B cell (primary cell): ENCODE measurements around the gene TMEM81. TPM values are rescaled to one million over a fixed set of nuclear protein-coding genes. Genes with fewer than 3 reads are reported as not detected.

Experiments
- ATAC-seq: fragments of 200-7000 bp; cut with Tn5 transposase; one replicate; pipeline ENCODE4 v1.10.0; 2021; ENCODE audit warnings: low read depth, mild to moderate bottlenecking, moderate number of reproducible peaks, moderate library complexity
- CTCF ChIA-PET: fragments of 350-600 bp; sonication (Branson Sonifier 250); formaldehyde crosslinking; loops from one replicate; lab custom pipeline; 2021; ENCODE audit warnings: antibody characterized with exemption, inconsistent platforms; lab: Charles Lee
- POLR2A ChIA-PET: fragments of 350-600 bp; sonication (Branson Sonifier 250); formaldehyde crosslinking; loops from one replicate; lab custom pipeline; 2021; ENCODE audit warnings: antibody characterized with exemption; lab: Charles Lee
- DNase-seq: peaks from one replicate; pipeline ENCODE4 v3.0.0; 2013
- H2AFZ ChIP-seq: 2 replicates; pipeline ENCODE4 v1.6.1; 2012; ENCODE audit warnings: mild to moderate bottlenecking, low read depth, low read length; ENCODE audit not compliant: insufficient read depth, poor library complexity, severe bottlenecking
- H3K27ac ChIP-seq, 2 donors: 1 replicate in 1 of 2; 2 replicates in 1 of 2; pipeline ENCODE4 v1.5.1; 2012 to 2013; ENCODE audit warnings: low read length in 2 of 2, mild to moderate bottlenecking in 2 of 2, moderate library complexity in 1 of 2
- H3K27me3 ChIP-seq, 4 experiments: fragments of 200-600 bp in 1 of 4; sonication (generic) in 1 of 4; replicated peaks in 1 of 4; 1 replicate in 2 of 4; 2 replicates in 2 of 4; pipeline versions ENCODE4 v1.6.1 to v1.7.0; 2013 to 2016; ENCODE audit warnings: low read length in 3 of 4, mild to moderate bottlenecking in 2 of 4, mixed read lengths in 1 of 4, moderate library complexity in 1 of 4; ENCODE audit not compliant: insufficient read depth in 4 of 4, control insufficient read depth in 3 of 4; ENCODE audit errors: control extremely low read depth in 1 of 4
- H3K36me3 ChIP-seq, 2 experiments: replicated peaks in 1 of 2; 1 replicate in 1 of 2; 2 replicates in 1 of 2; pipeline versions ENCODE4 v1.6.1 to v1.7.1; 2013; ENCODE audit warnings: low read length in 1 of 2; ENCODE audit not compliant: insufficient read depth in 2 of 2, control insufficient read depth in 1 of 2; ENCODE audit errors: control extremely low read depth in 1 of 2, extremely low read depth in 1 of 2
- H3K4me1 ChIP-seq, 2 donors: fragments of 200-600 bp in 1 of 2; sonication (generic) in 1 of 2; 1 replicate in 1 of 2; 2 replicates in 1 of 2; pipeline versions ENCODE4 v1.5.1 to v1.6.1; 2013 to 2017; ENCODE audit warnings: low read length in 2 of 2; ENCODE audit not compliant: control insufficient read depth in 2 of 2, insufficient read depth in 2 of 2
- H3K4me2 ChIP-seq: replicated peaks from 2 replicates; pipeline ENCODE3; 2012; ENCODE audit warnings: mild to moderate bottlenecking, low read depth, low read length; ENCODE audit not compliant: poor library complexity, severe bottlenecking
- H3K4me3 ChIP-seq, 5 experiments: fragments of 200-600 bp in 1 of 5; sonication (generic) in 1 of 5; 1 replicate in 3 of 5; 2 replicates in 2 of 5; pipeline versions ENCODE4 v1.5.1 to v1.7.0; 2011 to 2016; ENCODE audit warnings: low read length in 4 of 5, mild to moderate bottlenecking in 4 of 5, low read depth in 2 of 5, control low read depth in 1 of 5, moderate library complexity in 1 of 5; ENCODE audit not compliant: insufficient read depth in 1 of 5; ENCODE audit errors: control extremely low read depth in 1 of 5, extremely low read depth in 1 of 5
- H3K79me2 ChIP-seq: fragments of 200-600 bp; sonication (generic); one replicate; pipeline ENCODE4 v1.6.0; 2016; ENCODE audit warnings: low read length; ENCODE audit not compliant: control insufficient read depth, insufficient read depth
- H3K9ac ChIP-seq: fragments of 200-600 bp; sonication (generic); 2 replicates; pipeline ENCODE4 v1.6.1; 2017; ENCODE audit warnings: mild to moderate bottlenecking, low read length, moderate library complexity
- H3K9me3 ChIP-seq, 3 donors: one replicate each; pipeline versions ENCODE4 v1.6.1 to v1.7.1; 2013; ENCODE audit warnings: low read length in 2 of 3; ENCODE audit not compliant: control insufficient read depth in 2 of 3, insufficient read depth in 1 of 3; ENCODE audit errors: control extremely low read depth in 1 of 3
- H4K20me1 ChIP-seq: 2 replicates; pipeline ENCODE4 v1.6.0; 2012; ENCODE audit warnings: mild to moderate bottlenecking, low read length; ENCODE audit not compliant: insufficient read depth, control insufficient read depth, poor library complexity, severe bottlenecking
- H3K27ac Mint-ChIP-seq: one replicate; pipeline ENCODE4 v1.8.0; 2021; ENCODE audit warnings: mixed read lengths
- H3K27me3 Mint-ChIP-seq: one replicate; pipeline ENCODE4 v1.8.0; 2021; ENCODE audit warnings: mixed read lengths
- H3K4me1 Mint-ChIP-seq: one replicate; pipeline ENCODE4 v1.8.0; 2021; ENCODE audit warnings: mixed read lengths
- H3K4me3 Mint-ChIP-seq: one replicate; pipeline ENCODE4 v1.8.0; 2021; ENCODE audit warnings: mixed read lengths
- H3K9me3 Mint-ChIP-seq: one replicate; pipeline ENCODE4 v1.8.0; 2022; ENCODE audit warnings: mixed read lengths; ENCODE audit not compliant: insufficient read depth
- EZH2 ChIP-seq: IDR thresholded peaks from 2 replicates; pipeline ENCODE4 v1.6.1; 2012; ENCODE audit warnings: borderline replicate concordance, low read depth, mild to moderate bottlenecking, moderate library complexity, low read length; ENCODE audit not compliant: insufficient read depth, poor library complexity, severe bottlenecking
- WGBS: methylation state at CpG from one replicate; pipeline ENCODE4 v1.1.5; 2013; ENCODE audit warnings: missing lambda C conversion rate; ENCODE audit not compliant: insufficient coverage; 5-methylcytosine and 5-hydroxymethylcytosine counted together
- intact Hi-C: fragments of 100-400 bp; cut with micrococcal nuclease; formaldehyde crosslinking; loops from one replicate; pipeline ENCODE4 v1.10.0; 2022
- polyA plus RNA-seq: library from polyadenylated mRNA; depleted of rRNA; stranded (reverse); fragments of >200 nt; gene quantifications from 2 replicates; pipeline ENCODE4 v1.2.3, GENCODE V29; 2012
- total RNA-seq, 2 donors: library from RNA; stranded (reverse); fragments of 120-200 nt in 1 of 2; gene quantifications; 1 replicate in 1 of 2; 2 replicates in 1 of 2; pipeline versions ENCODE4 v1.2.3 to v1.2.4, GENCODE V29; 2013 to 2022
- TF ChIP-seq, protein P1 (sequence below): fragments of 200-600 bp; IDR thresholded peaks from one replicate; pipeline ENCODE4 v1.8.0; 2022; ENCODE audit warnings: antibody characterized with exemption, mild to moderate bottlenecking

Gene TMEM81
- total and polyA plus RNA-seq, 2 donors (not counting 1 experiment from before 2014, with no cell fraction given), result 3.0 to 6.2 TPM

GRCh38 chr1:205108464-205108863, 24.2 kb upstream of the TMEM81 start:
- H3K4me3 Mint-ChIP-seq, result no peak overlapping the region
- H3K27me3 ChIP-seq, result no peaks in the 10 kb centered on the region
- H3K9me3 ChIP-seq, result no peaks in the 10 kb centered on the region
- H3K27ac ChIP-seq, result no peak overlapping the region
- TF ChIP-seq EZH2, result no peak
- TF ChIP-seq, protein P1, sequence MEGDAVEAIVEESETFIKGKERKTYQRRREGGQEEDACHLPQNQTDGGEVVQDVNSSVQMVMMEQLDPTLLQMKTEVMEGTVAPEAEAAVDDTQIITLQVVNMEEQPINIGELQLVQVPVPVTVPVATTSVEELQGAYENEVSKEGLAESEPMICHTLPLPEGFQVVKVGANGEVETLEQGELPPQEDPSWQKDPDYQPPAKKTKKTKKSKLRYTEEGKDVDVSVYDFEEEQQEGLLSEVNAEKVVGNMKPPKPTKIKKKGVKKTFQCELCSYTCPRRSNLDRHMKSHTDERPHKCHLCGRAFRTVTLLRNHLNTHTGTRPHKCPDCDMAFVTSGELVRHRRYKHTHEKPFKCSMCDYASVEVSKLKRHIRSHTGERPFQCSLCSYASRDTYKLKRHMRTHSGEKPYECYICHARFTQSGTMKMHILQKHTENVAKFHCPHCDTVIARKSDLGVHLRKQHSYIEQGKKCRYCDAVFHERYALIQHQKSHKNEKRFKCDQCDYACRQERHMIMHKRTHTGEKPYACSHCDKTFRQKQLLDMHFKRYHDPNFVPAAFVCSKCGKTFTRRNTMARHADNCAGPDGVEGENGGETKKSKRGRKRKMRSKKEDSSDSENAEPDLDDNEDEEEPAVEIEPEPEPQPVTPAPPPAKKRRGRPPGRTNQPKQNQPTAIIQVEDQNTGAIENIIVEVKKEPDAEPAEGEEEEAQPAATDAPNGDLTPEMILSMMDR, result no peak
- DNase-seq (no peak), ATAC-seq (no peak)
- peaks cover 18 to 45% of the 10 kb centered on the region in 2 experiments for H3K36me3 ChIP-seq
- no peaks in the 10 kb centered on the region for H3K27me3 Mint-ChIP-seq
- H3K4me2 ChIP-seq, result no peak overlapping the region
- peaks cover 7% of the 10 kb centered on the region for H4K20me1 ChIP-seq
- intact Hi-C loops, result no loop called here
- WGBS, result no CpG with 5 or more reads among the region's 4 CpGs
- H2AFZ ChIP-seq, result no peak overlapping the region
- peaks cover 10% of the 10 kb centered on the region for H3K79me2 ChIP-seq
- no peak overlapping the region for H3K9ac ChIP-seq
- ChIA-PET POLR2A (interaction anchor here (0.7 kb wide), 1 partner anchor 741 kb away, joined by 3 read pairs; no protein-coding TSS in a partner anchor), CTCF (interaction anchor here (1.0 to 4.3 kb wide), 3 partner anchors 17 to 148 kb away, joined by 3 to 23 read pairs (median 4); no protein-coding TSS in a partner anchor)
- H3K9me3 Mint-ChIP-seq, result no peaks in the 10 kb centered on the region
- no peak overlapping the region for H3K4me3 ChIP-seq
- peaks cover 18% of the 10 kb centered on the region for H3K4me1 Mint-ChIP-seq
- H3K27ac Mint-ChIP-seq, result no peak overlapping the region
- H3K4me1 ChIP-seq, result peaks cover 6 to 20% of the 10 kb centered on the region in 2 donors

- no peak overlapping the region for H2AFZ ChIP-seq
- H3K4me1 ChIP-seq, result peaks cover 6 to 20% of the 10 kb centered on the region in 2 donors
- ChIA-PET CTCF (no interaction called here), POLR2A (interaction anchor here (0.7 kb wide), 2 partner anchors 406 to 524 kb away, joined by 3 to 6 read pairs; no protein-coding TSS in a partner anchor)
- Mint-ChIP-seq H3K4me3 (no peak overlapping the region), H3K27ac (no peak overlapping the region), H3K4me1 (peaks cover 18% of the 10 kb centered on the region), H3K27me3 (no peaks in the 10 kb centered on the region), H3K9me3 (no peaks in the 10 kb centered on the region)
- TF ChIP-seq, protein P1, result no peak
- TF ChIP-seq EZH2, result no peak
- no peak overlapping the region for H3K4me3 ChIP-seq
- no peak overlapping the region for H3K27ac ChIP-seq
- H3K36me3 ChIP-seq, result peaks cover 14 to 51% of the 10 kb centered on the region in 2 experiments
- ATAC-seq (no peak), DNase-seq (no peak)
- WGBS, result 100% methylated on average over 1 of the region's 4 CpGs
- H3K27me3 ChIP-seq, result no peaks in the 10 kb centered on the region
- peaks cover 10% of the 10 kb centered on the region for H3K79me2 ChIP-seq
- intact Hi-C loops, result no loop called here
- H3K9ac ChIP-seq, result no peak overlapping the region
- H3K9me3 ChIP-seq, result no peaks in the 10 kb centered on the region
- H3K4me2 ChIP-seq, result no peak overlapping the region
- peaks cover 7% of the 10 kb centered on the region for H4K20me1 ChIP-seq
Observed at GRCh38 chr1:205107327-205107726, 23.1 kb upstream of the TMEM81 start.
